GM18517 (cell line): ENCODE measurements around the gene RXFP3.
A peak's percentile ranks its signal among the peaks of the same experiment; 100 is the strongest.
"Not testable (repeated sequence)": the region's sequence is repeated elsewhere in the genome, so short reads cannot be mapped to it uniquely, and the experiment has no call there.

ENCODE experiments used
- ATAC-seq: cut with Tn5 transposase; IDR thresholded peaks from one replicate; pipeline ENCODE4 v1.9.1; 2021; ENCODE audit warnings: mild to moderate bottlenecking, moderate library complexity; ENCODE audit not compliant: unreplicated experiment

The RXFP3 gene

DNA sequence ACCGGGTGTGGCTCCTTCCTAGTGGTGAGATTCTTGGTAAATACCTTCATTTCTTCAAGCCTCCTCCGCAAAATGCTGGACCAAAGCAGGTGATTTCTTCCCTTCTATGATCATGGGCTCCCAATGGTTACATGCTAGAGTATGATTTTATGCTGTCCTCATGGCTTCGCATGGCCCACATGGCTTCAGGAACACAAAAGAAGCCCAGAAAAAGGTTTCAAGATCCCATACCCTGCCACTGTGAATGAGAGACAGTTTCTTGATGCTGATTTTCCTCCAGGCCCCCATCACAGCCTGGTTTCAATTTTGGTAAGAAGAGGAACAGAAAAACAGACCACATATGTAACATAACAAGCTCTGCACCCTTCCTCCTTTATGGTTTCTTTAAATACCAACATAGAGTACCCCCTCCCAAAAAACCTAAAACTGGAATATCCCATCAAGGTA is 2.4 kb upstream of the RXFP3 start:
- ATAC-seq, result peak; percentile 92

DNA sequence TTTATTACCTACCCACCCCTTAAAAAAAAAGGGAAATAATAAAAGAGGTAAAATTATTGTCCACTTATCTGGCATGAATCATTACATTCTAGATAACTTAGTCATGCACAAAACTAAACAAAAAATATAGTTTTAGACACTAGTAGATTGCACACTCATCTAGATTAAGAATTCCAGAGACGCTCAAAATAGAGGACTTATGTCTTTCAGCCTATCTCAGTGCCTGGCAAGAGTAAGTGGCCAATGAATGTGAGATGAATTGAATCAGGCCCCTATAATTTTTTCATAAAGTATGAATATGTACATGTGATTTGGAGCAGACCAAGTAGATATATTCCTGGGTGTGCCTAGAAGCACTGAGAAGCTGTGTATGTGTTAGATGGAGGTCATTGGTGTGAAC is 2.0 kb upstream of the RXFP3 start:
- ATAC-seq, result peak; percentile 34

DNA sequence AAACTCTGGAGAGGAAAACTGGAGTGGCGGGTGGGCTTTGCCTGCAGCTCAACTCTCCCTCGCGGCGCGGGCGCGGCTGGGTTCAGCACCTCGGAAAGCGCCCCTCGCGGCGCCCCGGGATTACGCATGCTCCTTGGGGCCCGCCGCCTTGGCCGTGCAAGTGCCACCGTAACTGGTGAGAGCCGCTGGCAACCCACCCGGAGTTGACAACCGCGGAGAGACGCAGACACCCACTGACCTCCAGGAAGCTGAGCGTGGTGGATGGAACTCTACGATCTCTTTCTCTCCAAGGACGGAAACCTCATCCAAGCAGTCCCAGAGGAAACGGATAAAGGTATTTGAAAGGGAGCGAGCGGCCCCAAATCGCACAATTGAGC is 194 bp upstream of the RXFP3 start:
- no peak for ATAC-seq

DNA sequence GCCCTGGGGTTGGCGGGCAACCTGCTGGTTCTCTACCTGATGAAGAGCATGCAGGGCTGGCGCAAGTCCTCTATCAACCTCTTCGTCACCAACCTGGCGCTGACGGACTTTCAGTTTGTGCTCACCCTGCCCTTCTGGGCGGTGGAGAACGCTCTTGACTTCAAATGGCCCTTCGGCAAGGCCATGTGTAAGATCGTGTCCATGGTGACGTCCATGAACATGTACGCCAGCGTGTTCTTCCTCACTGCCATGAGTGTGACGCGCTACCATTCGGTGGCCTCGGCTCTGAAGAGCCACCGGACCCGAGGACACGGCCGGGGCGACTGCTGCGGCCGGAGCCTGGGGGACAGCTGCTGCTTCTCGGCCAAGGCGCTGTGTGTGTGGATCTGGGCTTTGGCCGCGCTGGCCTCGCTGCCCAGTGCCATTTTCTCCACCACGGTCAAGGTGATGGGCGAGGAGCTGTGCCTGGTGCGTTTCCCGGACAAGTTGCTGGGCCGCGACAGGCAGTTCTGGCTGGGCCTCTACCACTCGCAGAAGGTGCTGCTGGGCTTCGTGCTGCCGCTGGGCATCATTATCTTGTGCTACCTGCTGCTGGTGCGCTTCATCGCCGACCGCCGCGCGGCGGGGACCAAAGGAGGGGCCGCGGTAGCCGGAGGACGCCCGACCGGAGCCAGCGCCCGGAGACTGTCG is 976 bp downstream of the RXFP3 start:
- no peak for ATAC-seq

DNA sequence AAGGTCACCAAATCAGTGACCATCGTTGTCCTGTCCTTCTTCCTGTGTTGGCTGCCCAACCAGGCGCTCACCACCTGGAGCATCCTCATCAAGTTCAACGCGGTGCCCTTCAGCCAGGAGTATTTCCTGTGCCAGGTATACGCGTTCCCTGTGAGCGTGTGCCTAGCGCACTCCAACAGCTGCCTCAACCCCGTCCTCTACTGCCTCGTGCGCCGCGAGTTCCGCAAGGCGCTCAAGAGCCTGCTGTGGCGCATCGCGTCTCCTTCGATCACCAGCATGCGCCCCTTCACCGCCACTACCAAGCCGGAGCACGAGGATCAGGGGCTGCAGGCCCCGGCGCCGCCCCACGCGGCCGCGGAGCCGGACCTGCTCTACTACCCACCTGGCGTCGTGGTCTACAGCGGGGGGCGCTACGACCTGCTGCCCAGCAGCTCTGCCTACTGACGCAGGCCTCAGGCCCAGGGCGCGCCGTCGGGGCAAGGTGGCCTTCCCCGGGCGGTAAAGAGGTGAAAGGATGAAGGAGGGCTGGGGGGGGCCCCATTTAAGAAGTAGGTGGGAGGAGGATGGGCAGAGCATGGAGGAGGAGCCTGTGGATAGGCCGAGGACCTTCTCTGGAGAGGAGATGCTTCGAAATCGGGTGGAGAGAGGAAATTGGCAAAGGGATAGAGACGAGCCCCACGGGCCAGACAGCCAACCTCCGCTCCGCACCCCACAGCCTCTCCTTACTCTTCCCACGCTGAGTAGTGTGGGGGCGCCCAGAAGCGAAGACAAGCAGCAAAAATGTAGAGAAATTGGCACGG is 1.7 kb downstream of the RXFP3 start:
- ATAC-seq, result no peak

DNA sequence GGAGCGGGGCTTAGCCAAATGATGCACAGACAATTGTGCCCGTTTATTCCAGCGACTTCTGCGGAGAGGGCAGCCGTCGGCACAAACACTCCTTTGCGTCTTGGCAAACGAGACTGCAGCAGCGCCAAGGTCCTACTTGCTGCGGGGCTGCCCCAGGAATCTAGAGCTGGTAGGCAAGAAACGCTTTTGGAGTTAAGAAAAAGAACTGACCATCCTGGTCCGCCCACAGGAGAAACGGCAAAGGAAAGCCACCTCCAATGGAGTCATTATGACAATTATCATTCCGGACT is 2.3 kb downstream of the RXFP3 start:
- ATAC-seq, result no peak

DNA sequence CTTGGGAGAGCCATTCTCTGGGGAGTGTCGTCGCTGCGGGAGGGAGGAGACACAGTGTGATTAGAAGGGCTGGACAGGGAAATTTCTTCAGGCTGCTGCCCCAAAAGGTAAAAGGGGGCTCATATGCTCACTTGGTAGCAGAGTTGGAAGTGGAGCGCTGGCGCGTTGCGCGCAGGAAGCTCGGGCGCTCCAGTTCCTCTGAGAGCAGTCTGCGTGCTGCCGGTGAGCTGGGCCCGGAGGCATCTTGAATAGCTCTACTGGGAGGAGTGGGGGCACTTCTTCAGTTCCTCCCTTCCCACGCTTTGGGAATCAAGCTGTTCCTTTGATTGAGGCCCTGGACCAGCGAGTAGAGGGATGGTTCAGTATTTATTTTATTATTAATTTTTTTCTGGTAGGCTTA is 2.7 kb downstream of the RXFP3 start:
- ATAC-seq, result no peak

DNA sequence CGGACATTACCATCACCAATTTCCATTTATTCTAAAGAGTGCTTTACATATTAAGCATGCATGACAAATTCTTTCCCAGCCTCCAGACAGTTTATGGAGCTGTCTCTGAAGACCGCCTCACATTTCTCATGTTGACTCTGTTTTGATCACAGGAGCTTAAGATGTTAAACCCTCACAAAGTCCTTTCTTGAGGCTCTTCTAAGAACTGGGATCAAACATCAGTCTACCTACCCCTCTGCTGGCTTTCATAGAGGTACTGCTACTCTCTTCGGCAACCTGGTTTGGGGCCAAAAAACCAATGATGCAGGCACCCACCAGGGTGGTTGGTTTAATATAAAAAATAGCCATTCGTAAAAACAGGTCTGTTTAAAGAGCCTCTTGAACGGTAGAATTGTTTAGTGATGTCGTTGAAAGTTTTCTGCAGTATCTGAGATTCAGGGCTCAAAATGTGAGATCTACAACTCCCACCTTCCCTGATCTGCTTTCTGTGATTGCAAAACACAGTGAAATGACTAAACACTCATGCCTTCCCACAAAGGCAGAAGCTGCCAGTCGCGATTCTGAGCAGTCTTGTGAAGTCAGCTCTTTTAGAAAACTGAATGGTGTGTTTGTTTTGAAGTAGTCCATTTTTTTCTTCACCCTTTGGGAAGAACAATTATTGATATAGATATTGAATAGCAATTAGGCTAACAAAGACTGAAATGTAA is 3.5 kb downstream of the RXFP3 start:
- ATAC-seq, result no peak

DNA sequence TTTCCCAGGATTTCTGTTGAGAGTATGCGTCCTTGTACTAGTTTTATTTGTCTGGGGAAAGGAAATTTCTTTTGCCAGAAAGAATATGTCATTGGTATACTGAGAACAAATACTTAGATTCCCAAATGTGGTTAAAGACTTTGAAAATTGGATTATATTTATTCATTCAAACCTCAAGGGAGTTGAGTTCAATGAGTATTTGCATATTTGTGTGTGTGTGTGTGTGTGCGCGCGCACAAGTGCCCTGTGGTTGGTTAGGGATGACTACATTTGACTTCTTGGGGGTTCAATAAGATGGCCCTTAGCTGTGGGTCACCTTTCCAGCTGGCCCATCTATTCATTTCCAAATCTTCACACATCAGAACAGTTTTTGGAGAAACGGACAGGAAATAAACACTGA is 4.9 kb downstream of the RXFP3 start:
- no peak for ATAC-seq

DNA sequence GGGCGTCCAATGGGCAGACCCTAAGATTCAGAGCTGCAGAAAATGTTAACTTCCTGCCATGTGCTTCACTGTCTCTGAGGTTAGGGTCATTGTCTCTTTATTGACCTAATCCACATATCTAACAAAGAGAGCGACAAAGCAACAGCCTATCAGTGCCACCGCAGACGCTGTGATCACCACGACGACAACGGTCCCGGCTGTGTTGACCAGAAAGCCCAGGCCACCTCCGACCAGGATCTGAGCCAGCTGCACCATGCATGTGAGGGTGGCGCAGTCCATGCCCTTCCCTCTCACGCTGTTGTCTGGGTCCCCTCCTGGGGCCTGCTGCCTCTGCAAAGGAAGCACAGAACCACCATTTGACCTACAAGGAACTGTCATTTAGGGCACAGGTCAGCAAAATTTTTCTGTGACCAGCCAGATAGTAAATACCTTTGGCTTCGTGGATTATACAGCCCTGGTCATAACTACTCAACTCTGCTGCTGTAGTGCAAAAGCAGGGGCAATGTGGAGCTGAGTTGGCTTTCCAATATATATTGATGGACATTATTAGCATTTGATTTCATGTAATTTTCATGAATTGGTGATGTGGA is 8.5 kb downstream of the RXFP3 start:
- no peak for ATAC-seq

DNA sequence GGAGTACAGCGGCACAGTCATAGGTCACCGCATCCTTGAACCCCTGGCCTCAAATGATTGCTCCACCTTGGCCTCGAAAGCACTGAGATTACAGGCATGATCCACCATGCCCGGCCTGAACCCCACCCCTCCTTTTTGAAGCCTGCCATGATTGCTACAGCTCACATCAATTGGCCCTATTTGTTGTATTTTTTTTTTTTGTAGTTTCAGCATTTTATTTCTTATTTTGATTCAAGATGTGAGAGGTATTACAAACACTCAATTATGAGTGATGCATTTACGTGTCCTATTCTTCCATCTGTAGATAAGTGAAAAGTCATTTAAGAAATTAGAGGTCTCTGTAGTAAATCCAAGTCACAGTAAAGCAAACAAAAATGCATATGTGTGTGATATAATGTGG is 16.0 kb downstream of the RXFP3 start:
- not testable (repeated sequence) for ATAC-seq

DNA sequence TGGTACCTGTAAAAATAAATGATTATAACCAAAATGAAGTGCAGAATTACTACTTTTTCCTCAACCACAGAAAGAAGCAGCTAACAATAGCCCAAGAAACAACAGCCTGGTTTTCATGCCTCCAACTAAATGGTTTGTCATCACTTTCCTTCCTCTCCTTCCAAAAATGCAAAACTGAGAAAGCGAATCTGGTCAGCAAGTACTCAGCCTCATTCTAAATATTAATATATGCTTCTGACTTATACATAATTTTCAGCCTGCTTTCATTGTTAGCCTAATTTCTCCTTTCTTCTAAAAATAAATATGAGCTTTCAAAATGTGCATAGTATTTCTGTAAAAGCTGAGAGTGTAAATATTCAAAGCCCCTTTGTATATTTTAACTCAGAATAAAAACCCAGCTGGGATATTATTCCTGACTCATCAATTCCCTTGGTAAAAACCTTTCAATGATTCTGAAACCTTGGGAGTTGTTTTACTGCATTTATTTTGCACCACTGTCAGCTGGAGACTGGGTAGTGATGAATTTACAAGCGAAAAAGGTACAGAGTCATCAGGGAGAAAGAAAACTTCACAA is 21.5 kb downstream of the RXFP3 start:
- no peak for ATAC-seq

DNA sequence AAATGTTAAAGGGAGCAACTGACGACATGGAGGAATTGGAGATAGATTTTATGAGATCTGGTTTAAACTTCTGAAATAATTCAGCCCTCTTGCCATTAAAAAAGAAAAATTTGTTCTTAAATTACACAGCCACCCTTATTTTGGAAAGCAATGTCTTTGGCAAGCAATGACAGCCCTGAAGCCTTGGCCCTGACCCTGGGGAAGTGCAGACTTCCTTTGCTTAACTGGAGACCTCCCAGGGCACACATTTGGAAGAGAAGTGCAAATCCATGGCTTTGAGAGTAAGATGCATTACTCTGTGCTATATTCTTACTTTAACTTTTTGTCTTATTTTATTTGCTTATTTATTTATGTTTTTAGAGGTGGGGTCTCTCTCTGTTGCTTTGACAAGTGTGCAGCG is 22.0 kb downstream of the RXFP3 start:
- no peak for ATAC-seq

DNA sequence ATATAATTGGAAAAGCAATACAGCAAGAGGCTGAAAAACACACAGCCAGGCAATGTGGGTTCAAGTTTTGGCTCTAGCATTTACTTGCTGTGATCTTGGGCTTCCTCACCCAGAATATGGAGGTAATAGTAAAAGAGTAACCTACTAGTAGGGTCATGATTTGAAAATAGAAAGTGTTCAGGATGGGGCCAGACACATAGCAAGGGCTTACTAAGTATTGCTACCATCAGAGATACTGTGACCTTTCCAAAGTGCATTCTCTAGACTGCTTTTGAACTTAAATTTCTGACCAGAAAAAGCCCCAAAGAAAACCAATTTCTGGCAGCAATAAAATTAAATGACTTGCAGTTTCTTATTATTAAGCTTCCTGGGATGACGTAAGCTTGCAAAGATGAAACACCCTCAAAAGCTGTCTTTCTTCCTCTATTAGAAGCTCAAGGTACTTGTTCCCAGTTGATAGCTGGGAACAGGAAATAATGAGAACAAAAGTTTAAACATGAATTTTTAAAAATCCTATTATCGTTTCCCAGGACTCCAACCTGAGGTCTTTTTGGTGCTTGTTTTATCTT is 28.0 kb downstream of the RXFP3 start:
- no peak for ATAC-seq

DNA sequence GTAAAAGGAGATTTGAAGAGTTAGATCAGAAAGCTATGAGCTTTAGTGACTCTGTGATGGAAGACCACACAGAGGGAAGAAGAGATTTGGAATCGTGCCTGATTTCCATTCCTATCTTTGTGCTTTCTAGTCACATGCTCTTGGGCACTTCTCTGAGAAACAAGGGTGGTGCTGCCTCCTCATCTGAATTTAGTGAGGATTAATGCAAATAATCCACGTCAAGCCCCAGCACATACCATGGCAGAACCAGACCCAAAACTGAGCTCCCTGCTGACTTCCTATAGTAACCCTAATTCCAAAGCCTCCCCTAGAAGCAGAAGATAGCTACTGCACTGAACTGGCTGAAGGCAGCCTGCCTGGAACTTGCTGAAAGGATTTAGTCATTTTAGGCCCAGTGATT is 30.6 kb downstream of the RXFP3 start:
- no peak for ATAC-seq

DNA sequence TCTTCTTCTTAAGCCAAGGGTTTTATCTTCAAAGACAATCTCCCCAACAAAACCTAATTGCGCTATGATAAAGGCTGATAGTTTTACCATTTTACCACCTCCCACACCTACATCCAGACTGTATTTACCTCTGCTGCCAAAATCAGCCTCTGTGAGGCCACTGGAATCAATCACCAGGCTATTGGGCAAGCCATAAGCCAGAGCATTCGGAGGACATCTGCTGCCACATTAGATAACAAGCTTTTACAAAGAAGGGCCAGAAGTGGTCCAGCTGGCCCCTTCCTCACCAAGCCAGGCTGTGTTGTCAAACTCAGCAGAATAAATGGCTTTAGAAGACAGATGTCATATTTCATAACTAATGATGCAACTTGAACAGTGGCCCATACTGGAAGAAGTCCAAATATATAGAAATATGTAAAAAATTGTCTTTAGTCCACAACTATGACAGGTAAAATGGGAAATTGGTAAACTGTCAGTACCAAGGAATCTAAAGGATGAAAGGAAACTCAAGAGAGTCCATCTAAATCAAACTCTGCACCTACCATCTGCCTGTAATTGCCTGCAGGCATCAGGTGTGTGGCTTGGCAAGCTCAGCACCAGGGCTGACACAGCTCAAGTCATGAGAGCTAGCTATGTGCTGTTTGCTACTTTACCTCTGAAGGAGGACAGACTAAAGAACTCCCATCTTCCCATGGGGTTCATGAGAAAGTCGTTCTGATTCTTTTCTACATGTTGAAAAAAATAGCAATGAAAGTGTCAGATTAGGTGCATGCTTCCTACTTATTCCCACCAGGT is 32.2 kb downstream of the RXFP3 start:
- ATAC-seq, result no peak

DNA sequence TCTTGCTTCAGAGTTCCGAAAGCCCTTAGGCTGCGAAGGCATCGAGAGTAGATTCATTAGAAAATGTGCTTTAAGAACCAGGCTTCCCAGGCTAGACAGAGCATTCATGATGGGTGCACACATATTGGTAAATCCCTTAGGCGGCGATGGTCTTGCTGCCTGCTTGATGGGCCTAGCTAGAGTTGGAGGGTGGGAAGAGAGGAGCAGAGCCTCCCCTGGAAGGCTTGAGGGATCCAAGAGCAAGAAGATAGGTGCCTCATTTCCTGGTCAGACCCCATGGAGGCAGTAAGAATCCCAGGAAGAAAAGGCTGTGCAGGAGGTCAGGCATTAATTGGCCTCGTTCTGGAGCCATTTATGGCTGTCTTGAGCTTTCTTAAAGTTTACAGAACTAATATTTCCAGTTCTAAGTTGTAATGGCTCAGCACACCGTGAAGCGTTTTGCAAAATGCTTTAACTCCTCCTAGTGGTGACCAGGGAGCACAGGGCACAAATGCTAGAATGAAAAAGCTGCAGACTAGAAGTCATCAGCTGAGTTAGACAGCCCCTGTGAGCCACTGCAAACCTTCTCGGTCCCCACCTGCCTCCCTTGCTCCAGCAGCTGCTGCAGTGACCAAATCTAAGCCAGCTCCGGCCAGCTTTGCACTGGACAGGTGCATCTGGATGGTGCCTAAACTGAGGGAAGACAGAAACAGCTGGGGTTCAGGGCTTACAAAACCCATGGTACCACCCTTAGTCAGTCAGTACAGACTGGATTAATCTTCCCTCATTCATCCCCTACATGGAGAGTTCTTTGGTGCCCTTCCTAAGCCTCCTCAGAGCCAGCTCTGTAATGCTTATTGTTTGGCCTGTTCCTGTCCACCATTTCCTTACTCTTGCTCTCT is 33.6 kb downstream of the RXFP3 start:
- peak; percentile 77 for ATAC-seq

DNA sequence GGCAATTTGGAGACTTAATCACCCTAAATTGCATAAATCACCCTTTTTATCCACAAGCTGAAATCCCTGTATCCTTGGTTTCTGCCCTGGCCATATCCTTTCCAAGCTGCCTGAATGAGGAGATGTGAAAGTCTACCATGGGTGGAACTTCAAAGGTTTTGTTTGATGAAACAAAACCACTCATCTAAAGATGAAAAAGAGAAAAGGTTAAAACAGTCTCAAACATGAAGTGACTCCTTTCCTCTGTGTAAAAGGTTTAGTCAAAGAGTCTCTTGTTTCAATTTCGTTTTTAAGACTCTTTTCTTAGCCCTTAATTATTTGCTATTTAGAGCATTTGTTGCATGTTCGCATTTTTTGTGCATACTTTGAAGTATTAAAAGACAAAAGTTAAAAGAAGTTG is 37.1 kb downstream of the RXFP3 start:
- no peak for ATAC-seq

DNA sequence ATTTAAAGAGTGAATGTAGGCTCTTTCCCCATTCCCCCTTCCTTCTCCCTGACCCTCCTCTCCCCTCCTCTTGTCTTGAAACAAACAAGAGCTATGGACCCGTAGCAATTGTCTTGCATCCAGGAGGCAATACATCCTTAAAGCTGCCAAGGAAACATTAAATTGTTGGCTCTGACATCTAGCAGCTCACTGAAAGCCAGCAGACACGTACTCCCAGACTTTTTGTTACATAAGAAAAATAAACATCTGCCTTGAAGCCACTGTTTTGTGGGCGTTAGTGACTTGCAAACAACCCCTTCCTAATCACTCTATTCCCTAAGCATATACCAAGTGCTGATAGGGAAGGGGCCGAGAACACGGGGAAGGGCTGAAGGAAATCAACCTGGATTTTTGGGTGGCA is 39.7 kb downstream of the RXFP3 start:
- no peak for ATAC-seq
